Measurements from ENCODE around the gene TRPM6. TPM values are rescaled to one million over a fixed set of nuclear protein-coding genes. Genes with fewer than 3 reads are reported as not detected.
A peak's percentile ranks its signal among the peaks of the same experiment; 100 is the strongest.

TRPM6 gene
- total and polyA plus RNA-seq, 12 donors: under 0.01 to 0.43 (median 0.19) TPM

- no peak for DNase-seq
- intact Hi-C loops (cut with DNase I): no loop called here
- peak overlapping the region in 1 of 5 donors; percentile 60 for H3K27ac ChIP-seq
- H3K36me3 ChIP-seq (replicated peaks in 1 of 2): no peaks in the 10 kb centered on the region
- peaks cover 0 to 7% of the 10 kb centered on the region in 2 donors for H3K4me1 ChIP-seq (replicated peaks in 1 of 2)
- TF ChIP-seq POLR2A (IDR thresholded peaks at IDR 0.05): no peak
- TF ChIP-seq CTCF (IDR thresholded peaks at IDR 0.05): no peak
- no peaks in the 10 kb centered on the region for H3K9me3 ChIP-seq (replicated peaks in 1 of 3)
- WGBS, 4 donors: 62 to 72% (median 71%) methylated on average over 4 of the region's 4 CpGs
- H3K4me3 ChIP-seq: peak overlapping the region in 1 of 4 donors; percentile 37
- H3K27me3 ChIP-seq: no peaks in the 10 kb centered on the region
Measured at GRCh38 chr9:74887981-74888370, 255 bp upstream of the TRPM6 start.

GRCh38 chr9:74876382-74876949, 11.3 kb downstream of the TRPM6 start:
- intact Hi-C loops (cut with DNase I): no loop called here
- no peaks in the 10 kb centered on the region for H3K36me3 ChIP-seq (replicated peaks in 1 of 2)
- H3K4me3 ChIP-seq: no peak overlapping the region
- no peaks in the 10 kb centered on the region for H3K27me3 ChIP-seq
- no peak for DNase-seq
- no peak overlapping the region for H3K27ac ChIP-seq
- no peak for TF ChIP-seq POLR2A (IDR thresholded peaks at IDR 0.05)
- TF ChIP-seq CTCF (IDR thresholded peaks at IDR 0.05): no peak
- WGBS, 4 donors: 71 to 78% (median 72%) methylated on average over 3 of the region's 3 CpGs
- no peaks in the 10 kb centered on the region for H3K4me1 ChIP-seq (replicated peaks in 1 of 2)
- H3K9me3 ChIP-seq (replicated peaks in 1 of 3): peaks cover 0 to 6% (median 0%) of the 10 kb centered on the region in 3 donors

- Histone ChIP-seq H3K36me3 (replicated peaks in 1 of 2) (no peaks in the 10 kb centered on the region), H3K4me1 (replicated peaks in 1 of 2) (no peaks in the 10 kb centered on the region), H3K4me3 (no peak overlapping the region), H3K9me3 (replicated peaks in 1 of 3) (peaks cover 0 to 6% (median 0%) of the 10 kb centered on the region in 3 donors), H3K27me3 (no peaks in the 10 kb centered on the region), H3K27ac (no peak overlapping the region)
- intact Hi-C loops (cut with DNase I): no loop called here
- TF ChIP-seq CTCF (IDR thresholded peaks at IDR 0.05) (no peak), POLR2A (IDR thresholded peaks at IDR 0.05) (no peak)
- 47 to 70% (median 62%) methylated on average over 1 of the region's 1 CpG for WGBS, 4 donors
- DNase-seq: no peak
Measured at GRCh38 chr9:74875656-74876055, 12.1 kb downstream of the TRPM6 start.

GRCh38 chr9:74874220-74874619, 13.5 kb downstream of the TRPM6 start:
- Histone ChIP-seq H3K27me3 (no peaks in the 10 kb centered on the region), H3K36me3 (replicated peaks in 1 of 2) (no peaks in the 10 kb centered on the region), H3K9me3 (replicated peaks in 1 of 3) (no peaks in the 10 kb centered on the region), H3K4me1 (replicated peaks in 1 of 2) (no peaks in the 10 kb centered on the region), H3K4me3 (no peak overlapping the region), H3K27ac (no peak overlapping the region)
- intact Hi-C loops (cut with DNase I): no loop called here
- no peak for TF ChIP-seq POLR2A (IDR thresholded peaks at IDR 0.05)
- TF ChIP-seq CTCF (IDR thresholded peaks at IDR 0.05): no peak
- 60 to 75% (median 72%) methylated on average over 2 of the region's 2 CpGs for WGBS, 4 donors
- DNase-seq: no peak
